RWPE1 (cell line): ENCODE data around the gene DCBLD1.
"Not testable (repeated sequence)": the region's sequence is repeated elsewhere in the genome, so short reads cannot be mapped to it uniquely, and the experiment has no call there.

Experiments used
- CTCF ChIA-PET: fragments of 350-600 bp; sonication (Branson Sonifier 250); formaldehyde crosslinking; extraction: SDS; loops from one replicate; lab custom pipeline; 2021; lab: Yijun Ruan, JAX
- POLR2A ChIA-PET: fragments of 400-600 bp; formaldehyde crosslinking; extraction: SDS; loops from one replicate; lab custom pipeline; 2020; ENCODE audit warnings: antibody characterized with exemption; ENCODE audit not compliant: low non-redundant PET; lab: Yijun Ruan, JAX
- DNase-seq: peaks from one replicate; pipeline ENCODE4 v3.0.0; 2012; ENCODE audit warnings: low spot score
- H3K27ac ChIP-seq: fragments of 450-650 bp; 2 replicates; pipeline ENCODE4 v1.5.1; 2017
- TF ChIP-seq, protein P1 (sequence below): fragments of 450-650 bp; conservative IDR thresholded peaks from 2 replicates; pipeline ENCODE4 v1.5.1; 2017; ENCODE audit warnings: low read depth, mild to moderate bottlenecking

The DCBLD1 gene

GRCh38 chr6:117459204-117459944 is 23.1 kb upstream of the DCBLD1 start:
- no peak overlapping the region for H3K27ac ChIP-seq
- POLR2A ChIA-PET = no interaction called here
- DNase-seq = no peak
- CTCF ChIA-PET = no interaction called here
- TF ChIP-seq, protein P1, sequence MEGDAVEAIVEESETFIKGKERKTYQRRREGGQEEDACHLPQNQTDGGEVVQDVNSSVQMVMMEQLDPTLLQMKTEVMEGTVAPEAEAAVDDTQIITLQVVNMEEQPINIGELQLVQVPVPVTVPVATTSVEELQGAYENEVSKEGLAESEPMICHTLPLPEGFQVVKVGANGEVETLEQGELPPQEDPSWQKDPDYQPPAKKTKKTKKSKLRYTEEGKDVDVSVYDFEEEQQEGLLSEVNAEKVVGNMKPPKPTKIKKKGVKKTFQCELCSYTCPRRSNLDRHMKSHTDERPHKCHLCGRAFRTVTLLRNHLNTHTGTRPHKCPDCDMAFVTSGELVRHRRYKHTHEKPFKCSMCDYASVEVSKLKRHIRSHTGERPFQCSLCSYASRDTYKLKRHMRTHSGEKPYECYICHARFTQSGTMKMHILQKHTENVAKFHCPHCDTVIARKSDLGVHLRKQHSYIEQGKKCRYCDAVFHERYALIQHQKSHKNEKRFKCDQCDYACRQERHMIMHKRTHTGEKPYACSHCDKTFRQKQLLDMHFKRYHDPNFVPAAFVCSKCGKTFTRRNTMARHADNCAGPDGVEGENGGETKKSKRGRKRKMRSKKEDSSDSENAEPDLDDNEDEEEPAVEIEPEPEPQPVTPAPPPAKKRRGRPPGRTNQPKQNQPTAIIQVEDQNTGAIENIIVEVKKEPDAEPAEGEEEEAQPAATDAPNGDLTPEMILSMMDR = no peak

DNA sequence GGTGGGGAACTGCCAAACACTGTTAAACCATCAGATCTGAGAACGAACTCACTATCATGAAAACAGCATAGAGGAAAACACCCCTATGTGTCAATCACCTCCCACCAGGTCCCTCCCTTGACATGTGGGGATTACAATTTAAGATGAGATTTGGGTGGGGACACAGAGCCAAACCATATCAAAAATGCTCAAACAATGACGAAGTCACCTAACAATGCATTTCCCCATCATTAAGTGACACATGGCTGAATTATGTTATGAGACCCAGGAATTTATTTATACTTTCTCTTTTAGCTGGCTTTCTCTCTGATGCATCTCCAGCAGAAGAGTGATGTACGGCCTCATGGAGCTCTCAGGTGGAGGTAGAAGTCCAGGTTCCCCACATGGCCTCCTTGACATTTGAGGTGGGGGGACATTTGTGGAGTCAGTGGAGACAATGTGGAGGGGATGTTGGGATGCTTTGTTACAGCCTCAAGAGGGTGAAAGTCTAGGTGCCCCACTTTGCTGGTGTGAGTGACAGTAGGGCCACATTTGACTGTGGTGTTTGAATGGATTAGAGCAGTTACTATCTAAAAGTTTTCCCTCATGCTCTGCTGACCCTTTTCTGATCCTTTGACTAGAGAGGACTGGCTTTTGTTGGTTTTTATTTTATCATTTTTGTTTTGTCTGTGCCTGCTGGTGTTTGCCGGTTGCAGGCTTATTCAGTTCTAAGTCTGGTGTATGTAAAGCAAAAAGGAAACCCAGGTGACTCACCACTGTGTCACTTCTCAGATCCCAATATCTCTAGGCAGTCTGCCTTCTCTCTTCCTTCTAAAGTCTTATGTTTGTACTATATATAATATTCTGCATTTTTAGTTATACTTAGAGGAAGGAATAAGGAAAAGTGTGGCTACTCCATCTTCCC is 18.5 kb upstream of the DCBLD1 start:
- DNase-seq = peak; percentile 64

DNA sequence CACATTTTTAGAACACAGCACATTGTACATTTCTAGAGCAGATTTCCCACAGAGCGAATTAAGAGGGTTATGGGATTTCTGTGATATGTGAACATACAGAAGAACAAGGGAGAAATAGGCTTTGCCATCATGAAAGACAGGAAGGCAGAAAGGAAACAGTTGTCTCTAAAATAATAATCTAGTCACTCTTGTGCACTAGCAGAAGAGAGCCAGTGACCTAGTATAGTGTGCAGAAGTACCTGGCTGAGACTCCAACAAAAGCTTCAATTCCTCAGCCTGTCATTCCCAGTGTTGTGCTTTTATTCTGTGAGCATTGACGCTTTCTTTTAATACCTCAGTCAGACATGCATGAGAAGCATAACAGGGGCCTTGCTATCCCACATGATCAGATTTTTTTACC is 17.8 kb upstream of the DCBLD1 start:
- TF ChIP-seq, protein P1 = no peak
- CTCF ChIA-PET = interaction anchor here (0.7 kb wide), 1 partner anchor 1635 kb away, joined by 3 read pairs; no protein-coding TSS in a partner anchor
- DNase-seq = no peak
- no peak overlapping the region for H3K27ac ChIP-seq
- POLR2A ChIA-PET = no interaction called here

More for the DNA sequence above, 18.5 kb upstream of the DCBLD1 start:
- TF ChIP-seq, protein P1 = no peak
- POLR2A ChIA-PET = interaction anchor here (0.6 to 0.8 kb wide), 2 partner anchors 8 to 19 kb away, joined by 3 read pairs; no protein-coding TSS in a partner anchor
- CTCF ChIA-PET = interaction anchor here (0.6 to 0.7 kb wide), 2 partner anchors 1012 to 1636 kb away, joined by 3 read pairs; no protein-coding TSS in a partner anchor
- peak overlapping the region; percentile 71 for H3K27ac ChIP-seq

DNA sequence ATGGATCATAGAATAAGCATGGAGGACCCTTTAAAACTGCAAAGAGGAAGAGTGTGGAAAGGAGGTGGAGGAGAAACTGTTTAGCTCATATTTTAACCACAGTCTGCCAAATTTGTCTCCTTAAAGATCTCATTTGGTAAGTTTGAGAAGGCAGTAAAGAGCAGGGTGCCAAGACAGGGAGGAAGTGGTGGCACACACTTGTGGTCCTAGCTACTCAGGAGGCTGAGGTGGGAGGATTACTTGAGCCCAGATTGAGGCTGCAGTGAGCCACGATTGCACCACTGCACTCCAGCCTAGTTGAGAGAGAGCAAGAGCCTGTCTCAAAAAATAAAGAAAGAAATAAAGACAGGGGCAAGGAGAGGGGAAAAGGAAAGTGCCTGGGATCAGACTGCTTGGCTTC is 16.8 kb upstream of the DCBLD1 start:
- ChIA-PET POLR2A (no interaction called here), CTCF (no interaction called here)
- no peak overlapping the region for H3K27ac ChIP-seq
- TF ChIP-seq, protein P1 = no peak
- DNase-seq = no peak

DNA sequence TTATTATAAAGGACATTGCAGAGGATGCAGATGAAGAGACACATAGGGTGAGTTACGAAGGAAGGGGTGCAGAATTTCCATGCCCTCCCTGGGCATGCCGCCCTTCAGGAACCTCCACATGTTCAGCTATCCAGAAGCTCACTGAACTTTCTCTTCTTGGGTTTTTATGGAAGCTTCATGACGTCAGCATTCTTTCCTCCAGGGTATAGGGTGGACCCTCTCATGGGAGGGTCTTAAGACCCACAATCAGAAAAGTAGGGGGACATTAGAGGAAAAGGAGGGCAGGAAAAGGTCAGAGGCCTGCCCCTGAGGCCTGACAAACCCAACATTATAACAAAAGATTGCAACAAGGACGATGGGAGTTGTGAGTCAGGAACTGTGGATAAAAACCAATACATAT is 14.6 kb upstream of the DCBLD1 start:
- ChIA-PET CTCF (no interaction called here), POLR2A (no interaction called here)

GRCh38 chr6:117468527-117468926 is 13.9 kb upstream of the DCBLD1 start:
- H3K27ac ChIP-seq, POLR2A ChIA-PET, DNase-seq: not testable (repeated sequence)
- CTCF ChIA-PET = interaction anchor here (0.5 kb wide), 1 partner anchor 19 kb away, joined by 7 read pairs; no protein-coding TSS in a partner anchor

More for the DNA sequence above, 14.6 kb upstream of the DCBLD1 start:
- no peak overlapping the region for H3K27ac ChIP-seq
- TF ChIP-seq, protein P1 = no peak
- DNase-seq = no peak
